GM08714 (cell line): ENCODE measurements around the gene LATS2.
A peak's percentile ranks its signal among the peaks of the same experiment; 100 is the strongest.

Experiments
- H3K4me3 ChIP-seq: fragments of 200-500 bp; sonication (Bioruptor generic); 2 replicates; pipeline ENCODE4 v1.5.1; 2014; ENCODE audit warnings: mild to moderate bottlenecking, low read length, inconsistent platforms
- ZNF274 ChIP-seq: IDR thresholded peaks from 2 replicates; pipeline ENCODE4 v1.6.1; 2012; ENCODE audit warnings: mild to moderate bottlenecking, low read depth, low read length

Gene LATS2

GRCh38 chr13:21079761-21080592 is 18.6 kb upstream of the LATS2 start:
- no peak for TF ChIP-seq ZNF274
- H3K4me3 ChIP-seq: no peak overlapping the region

DNA sequence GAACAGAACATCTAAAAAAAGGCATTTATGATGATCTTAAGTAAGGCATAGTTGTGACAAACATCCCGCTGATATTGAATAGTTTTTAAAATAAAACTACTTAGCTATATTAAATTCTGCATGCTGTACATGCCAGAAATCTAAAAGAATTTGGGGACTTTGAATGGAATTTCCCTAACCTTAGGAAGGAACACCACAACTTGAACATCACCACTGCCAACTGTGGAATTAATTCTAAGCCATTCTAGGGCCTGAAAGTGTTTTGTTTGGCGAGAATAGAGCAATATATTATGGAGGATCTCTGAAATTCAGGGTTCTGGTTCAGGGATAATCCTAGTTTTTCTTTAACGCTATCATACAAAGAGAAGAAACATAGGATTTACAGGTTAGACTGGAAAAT is 17.8 kb upstream of the LATS2 start:
- H3K4me3 ChIP-seq: no peak overlapping the region
- no peak for TF ChIP-seq ZNF274

- no peak overlapping the region for H3K4me3 ChIP-seq
- no peak for TF ChIP-seq ZNF274
Measured at GRCh38 chr13:21078501-21078900, 17.1 kb upstream of the LATS2 start.

DNA sequence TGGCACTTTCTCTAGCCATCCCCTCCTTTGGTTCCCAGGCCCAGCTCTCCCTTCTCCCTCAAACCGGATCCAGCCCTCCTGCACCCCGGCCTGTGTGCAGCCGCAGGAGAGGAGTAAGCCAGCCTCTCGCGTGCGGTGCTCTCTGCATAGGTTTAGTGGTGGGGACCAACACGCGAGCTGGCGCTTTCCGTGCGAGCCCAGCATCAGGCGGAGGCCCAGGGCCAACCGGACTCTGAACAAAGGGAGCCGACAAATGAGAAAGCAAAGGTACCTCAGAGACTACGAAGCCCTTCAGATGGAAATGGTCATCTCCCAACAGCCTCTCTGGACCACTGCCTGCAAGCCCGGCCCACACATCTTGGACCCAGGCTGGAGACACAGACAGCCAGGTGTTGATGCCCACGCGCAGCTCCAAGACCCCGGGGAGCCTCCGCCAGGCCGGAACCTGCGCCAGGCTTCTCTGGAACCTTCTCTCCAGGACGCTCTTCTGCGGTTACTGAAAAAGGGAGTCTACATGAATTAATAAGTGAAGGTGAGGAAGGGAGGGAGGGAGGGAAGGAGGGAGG is 16.5 kb upstream of the LATS2 start:
- TF ChIP-seq ZNF274: no peak
- H3K4me3 ChIP-seq: no peak overlapping the region

DNA sequence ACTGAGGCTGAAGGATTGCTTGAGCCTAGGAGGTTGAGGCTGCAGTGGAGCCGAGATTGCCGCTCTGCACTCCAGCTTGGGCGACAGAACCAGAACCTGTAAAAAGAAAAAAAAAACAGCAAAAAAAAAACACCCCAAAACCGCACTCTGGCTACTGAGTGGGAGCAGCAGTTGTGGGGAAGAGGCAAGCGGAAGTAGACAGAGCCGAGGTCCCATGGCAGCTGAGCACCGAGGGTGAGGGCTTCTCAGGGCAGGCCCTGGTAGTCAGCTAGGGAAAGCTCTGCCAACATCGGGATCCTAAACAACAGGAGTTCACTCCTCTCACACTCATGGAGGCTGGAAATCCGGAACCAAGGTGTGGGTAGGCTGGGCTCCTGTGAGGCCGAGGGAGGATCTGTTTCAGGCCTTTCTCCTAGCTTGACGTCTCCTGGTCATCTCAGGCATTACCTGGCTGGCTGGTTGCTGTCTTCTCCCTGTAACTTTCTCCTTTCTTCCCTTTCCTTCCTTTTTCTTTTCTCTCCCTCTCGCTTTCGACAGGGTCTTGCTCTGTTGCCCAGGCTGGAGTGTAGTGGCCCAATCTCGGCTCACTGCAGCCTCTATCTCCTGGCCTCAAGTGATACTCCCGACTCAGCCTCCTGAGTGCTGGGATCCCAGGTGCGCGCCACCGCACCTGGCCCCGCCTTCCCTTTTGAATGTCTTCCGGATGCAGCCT is 15.8 kb upstream of the LATS2 start:
- no peak for TF ChIP-seq ZNF274
- H3K4me3 ChIP-seq: no peak overlapping the region

DNA sequence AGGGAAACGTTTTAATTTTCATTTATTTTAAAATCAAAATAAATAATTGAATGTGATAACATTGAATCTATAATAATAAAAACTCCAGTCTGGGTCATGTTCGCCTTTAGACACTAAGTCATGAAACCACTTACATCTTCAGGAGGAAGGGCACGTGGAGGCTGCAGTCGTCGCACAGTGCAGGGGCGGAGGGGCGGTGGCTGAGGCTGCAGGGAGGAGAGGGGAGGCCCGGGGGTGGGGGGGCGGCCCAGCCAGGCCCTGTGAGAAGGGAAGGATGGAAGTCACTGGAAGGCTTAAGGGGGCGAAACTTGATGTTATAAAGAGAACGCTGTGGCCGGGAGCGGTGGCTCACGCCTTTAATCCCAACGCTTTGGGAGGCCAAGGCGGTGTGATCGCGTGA is 14.9 kb upstream of the LATS2 start:
- no peak for TF ChIP-seq ZNF274
- H3K4me3 ChIP-seq: no peak overlapping the region

- no peak for TF ChIP-seq ZNF274
- peak overlapping the region; percentile 12; the same call in 1 of the 2 replicates for H3K4me3 ChIP-seq
Measured at GRCh38 chr13:21075379-21076249, 14.2 kb upstream of the LATS2 start.

GRCh38 chr13:21075011-21075378 is 13.6 kb upstream of the LATS2 start:
- H3K4me3 ChIP-seq: no peak overlapping the region
- no peak for TF ChIP-seq ZNF274

- H3K4me3 ChIP-seq: no peak overlapping the region
Measured at GRCh38 chr13:21074546-21074945, 13.2 kb upstream of the LATS2 start.

GRCh38 chr13:21071924-21072323 is 10.5 kb upstream of the LATS2 start:
- no peak overlapping the region for H3K4me3 ChIP-seq
- no peak for TF ChIP-seq ZNF274

More at GRCh38 chr13:21074546-21074945, 13.2 kb upstream of the LATS2 start:
- no peak for TF ChIP-seq ZNF274

GRCh38 chr13:21071015-21071414 is 9.6 kb upstream of the LATS2 start:
- H3K4me3 ChIP-seq: no peak overlapping the region
- no peak for TF ChIP-seq ZNF274

- TF ChIP-seq ZNF274: no peak
- H3K4me3 ChIP-seq: no peak overlapping the region
Measured at GRCh38 chr13:21069561-21070004, 8.2 kb upstream of the LATS2 start.

DNA sequence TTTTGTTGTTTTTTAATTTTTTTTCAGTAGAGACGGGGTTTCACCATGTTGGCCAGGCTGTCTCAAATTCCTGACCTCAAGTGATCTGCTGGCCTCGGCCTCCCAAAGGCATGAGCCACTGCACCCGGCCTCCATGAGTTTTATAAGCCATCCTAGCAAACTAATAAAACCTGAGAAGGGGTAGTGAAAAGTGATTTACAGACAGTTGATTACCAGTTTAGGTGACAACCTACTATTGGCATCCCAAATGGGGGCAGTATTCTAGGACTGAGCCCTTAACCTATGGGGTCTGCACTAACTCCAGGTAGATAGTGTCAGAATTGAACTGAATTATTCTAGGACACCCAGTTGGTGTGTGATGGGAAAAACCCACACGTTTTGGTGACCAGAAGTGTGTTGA is 6.5 kb upstream of the LATS2 start:
- H3K4me3 ChIP-seq: no peak overlapping the region
- no peak for TF ChIP-seq ZNF274

GRCh38 chr13:21066946-21067345 is 5.6 kb upstream of the LATS2 start:
- TF ChIP-seq ZNF274: no peak
- H3K4me3 ChIP-seq: no peak overlapping the region
